Caki2 (cell line): Measurements from ENCODE around the gene LOXHD1. TPM values are rescaled to one million over a fixed set of nuclear protein-coding genes. Genes with fewer than 3 reads are reported as not detected.

Source experiments
- DNase-seq: peaks from one replicate; pipeline ENCODE4 v3.0.0-alpha.2; 2015; ENCODE audit warnings: low read depth
- in situ Hi-C: cut with HindIII; loops from 2 replicates; pipeline ENCODE4 v1.10.0; 2016; ENCODE audit warnings: low sequenced_read_pairs, low pct_unique_long_range_greater_than_20kb, mixed read lengths
- total RNA-seq: library from RNA; depleted of rRNA; stranded (reverse); fragments of >200 nt; shearing (Covaris generic); gene quantifications from 2 replicates; pipeline ENCODE4 v1.2.3, GENCODE V29; 2014; ENCODE audit warnings: low replicate concordance

The LOXHD1 gene
- total RNA-seq, 1 experiment from 2014 or later: not detected

GRCh38 chr18:46591783-46592391, 65.1 kb downstream of the LOXHD1 start:
- no peak for DNase-seq
- in situ Hi-C loops: no loop called here

GRCh38 chr18:46590103-46590502, 66.9 kb downstream of the LOXHD1 start:
- in situ Hi-C loops: no loop called here

GRCh38 chr18:46588971-46589660, 67.9 kb downstream of the LOXHD1 start:
- no peak for DNase-seq

More at GRCh38 chr18:46590103-46590502, 66.9 kb downstream of the LOXHD1 start:
- no peak for DNase-seq

GRCh38 chr18:46587600-46587999, 69.4 kb downstream of the LOXHD1 start:
- in situ Hi-C loops: no loop called here
- DNase-seq: no peak

More at GRCh38 chr18:46588971-46589660, 67.9 kb downstream of the LOXHD1 start:
- in situ Hi-C loops: no loop called here

- DNase-seq: no peak
- in situ Hi-C loops: no loop called here
Measured at GRCh38 chr18:46583711-46584110, 73.3 kb downstream of the LOXHD1 start.

GRCh38 chr18:46581648-46582047, 75.4 kb downstream of the LOXHD1 start:
- in situ Hi-C loops: no loop called here

GRCh38 chr18:46578987-46579386, 78.0 kb downstream of the LOXHD1 start:
- in situ Hi-C loops: no loop called here
- DNase-seq: no peak

More at GRCh38 chr18:46581648-46582047, 75.4 kb downstream of the LOXHD1 start:
- DNase-seq: no peak

- in situ Hi-C loops: no loop called here
- no peak for DNase-seq
Measured at GRCh38 chr18:46577546-46577945, 79.5 kb downstream of the LOXHD1 start.

- in situ Hi-C loops: no loop called here
- no peak for DNase-seq
Measured at GRCh38 chr18:46575851-46576250, 81.2 kb downstream of the LOXHD1 start.

GRCh38 chr18:46574743-46575115, 82.3 kb downstream of the LOXHD1 start:
- DNase-seq: no peak
- in situ Hi-C loops: no loop called here

- in situ Hi-C loops: no loop called here
- no peak for DNase-seq
Measured at GRCh38 chr18:46574000-46574742, 82.8 kb downstream of the LOXHD1 start.

GRCh38 chr18:46573156-46573555, 83.9 kb downstream of the LOXHD1 start:
- no peak for DNase-seq
- in situ Hi-C loops: no loop called here

- no peak for DNase-seq
- in situ Hi-C loops: no loop called here
Measured at GRCh38 chr18:46571756-46572155, 85.3 kb downstream of the LOXHD1 start.

GRCh38 chr18:46570666-46571065, 86.4 kb downstream of the LOXHD1 start:
- no peak for DNase-seq

GRCh38 chr18:46570134-46570533, 86.9 kb downstream of the LOXHD1 start:
- in situ Hi-C loops: no loop called here
- DNase-seq: no peak

More at GRCh38 chr18:46570666-46571065, 86.4 kb downstream of the LOXHD1 start:
- in situ Hi-C loops: no loop called here

GRCh38 chr18:46569211-46569610, 87.8 kb downstream of the LOXHD1 start:
- DNase-seq: no peak
- in situ Hi-C loops: no loop called here

- no peak for DNase-seq
- in situ Hi-C loops: no loop called here
Measured at GRCh38 chr18:46567196-46567595, 89.8 kb downstream of the LOXHD1 start.

- DNase-seq: no peak
- in situ Hi-C loops: no loop called here
Measured at GRCh38 chr18:46566111-46566510, 90.9 kb downstream of the LOXHD1 start.

GRCh38 chr18:46565256-46565655, 91.8 kb downstream of the LOXHD1 start:
- in situ Hi-C loops: no loop called here

More at GRCh38 chr18:46565256-46565655, 91.8 kb downstream of the LOXHD1 start:
- no peak for DNase-seq
